Thyroid gland (tissue), 4 donors: ENCODE measurements around the gene PRAME. TPM values are rescaled to one million over a fixed set of nuclear protein-coding genes. Genes with fewer than 3 reads are reported as not detected.
"Not testable (repeated sequence)": the region's sequence is repeated elsewhere in the genome, so short reads cannot be mapped to it uniquely, and the experiment has no call there.

Source experiments
- DNase-seq, 2 donors: peaks; one replicate each; pipeline ENCODE4 v3.0.0-alpha.2; 2019
- H3K27ac ChIP-seq, 3 donors: fragments of 200-600 bp; sonication (generic); 1 replicate in 2 of 3; 2 replicates in 1 of 3; pipeline ENCODE4 v1.5.1; 2016 to 2019; ENCODE audit warnings: mild to moderate bottlenecking in 1 of 3, moderate library complexity in 1 of 3
- H3K27me3 ChIP-seq: fragments of 200-600 bp; sonication (generic); one replicate; pipeline ENCODE4 v1.5.1; 2019
- H3K36me3 ChIP-seq, 2 donors: fragments of 200-600 bp; sonication (generic); one replicate each; pipeline ENCODE4 v1.5.1; 2016 to 2019
- H3K4me1 ChIP-seq, 2 donors: fragments of 200-600 bp; sonication (generic); one replicate each; pipeline ENCODE4 v1.5.1; 2017 to 2019
- H3K4me3 ChIP-seq, 3 donors: fragments of 200-600 bp; sonication (generic); replicated peaks in 1 of 3; 1 replicate in 2 of 3; 2 replicates in 1 of 3; pipeline ENCODE4 v1.5.1; 2016; ENCODE audit warnings: mild to moderate bottlenecking in 1 of 3
- H3K9me3 ChIP-seq: fragments of 200-600 bp; sonication (generic); one replicate; pipeline ENCODE4 v1.5.1; 2017
- CTCF ChIP-seq, 6 experiments: fragments of 200-600 bp in 3 of 6; fragments of 450-650 bp in 3 of 6; sonication (generic) in 3 of 6; IDR thresholded peaks; one replicate each; pipeline ENCODE4 v1.5.1; 2016 to 2019; ENCODE audit warnings: antibody characterized with exemption in 6 of 6, mild to moderate bottlenecking in 2 of 6, inconsistent platforms in 1 of 6, moderate library complexity in 1 of 6
- POLR2A ChIP-seq, 2 donors: fragments of 450-650 bp; IDR thresholded peaks; one replicate each; pipeline ENCODE4 v1.6.1; 2017; ENCODE audit warnings: antibody characterized with exemption in 2 of 2, mild to moderate bottlenecking in 2 of 2, moderate library complexity in 1 of 2
- WGBS, 2 donors: methylation state at CpG; one replicate each; pipeline ENCODE4 v1.1.5; 2017; 5-methylcytosine and 5-hydroxymethylcytosine counted together
- intact Hi-C: fragments of 100-400 bp; cut with DNase I; formaldehyde crosslinking; loops from one replicate; pipeline ENCODE4 v1.15.1; 2023
- total RNA-seq, 4 donors: library from RNA; depleted of rRNA; stranded (reverse); fragments of >200 nt; gene quantifications; one replicate each; pipeline ENCODE4 v1.2.3, GENCODE V29; 2016

The PRAME gene
- total RNA-seq, 4 donors from 2014 or later = 0.45 to 0.67 TPM; not detected in 2

GRCh38 chr22:22588485-22589164 lies 29.6 kb upstream of the PRAME start:
- no peak for TF ChIP-seq CTCF (IDR thresholded peaks at IDR 0.05)
- no peak for TF ChIP-seq POLR2A (IDR thresholded peaks at IDR 0.05)
- H3K4me3 ChIP-seq = no peak overlapping the region
- no peaks in the 10 kb centered on the region for H3K9me3 ChIP-seq
- no peak for DNase-seq
- 75 to 76% methylated on average over 12 of the region's 12 CpGs for WGBS, 2 donors
- no peaks in the 10 kb centered on the region for H3K27me3 ChIP-seq
- H3K36me3 ChIP-seq = no peaks in the 10 kb centered on the region
- H3K27ac ChIP-seq = no peak overlapping the region
- H3K4me1 ChIP-seq = no peaks in the 10 kb centered on the region
- intact Hi-C loops = no loop called here

- H3K27me3 ChIP-seq = no peaks in the 10 kb centered on the region
- 90 to 98% methylated on average over 3 of the region's 3 CpGs for WGBS, 2 donors
- no peak overlapping the region for H3K4me3 ChIP-seq
- DNase-seq = no peak
- intact Hi-C loops = no loop called here
- no peak overlapping the region for H3K27ac ChIP-seq
- no peaks in the 10 kb centered on the region for H3K4me1 ChIP-seq
- no peaks in the 10 kb centered on the region for H3K36me3 ChIP-seq
- TF ChIP-seq CTCF (IDR thresholded peaks at IDR 0.05) = no peak
- TF ChIP-seq POLR2A (IDR thresholded peaks at IDR 0.05) = no peak
- H3K9me3 ChIP-seq = no peaks in the 10 kb centered on the region
Measured at GRCh38 chr22:22587577-22588188, 28.6 kb upstream of the PRAME start.

- H3K4me1 ChIP-seq = no peaks in the 10 kb centered on the region
- 91 to 93% methylated on average over 3 of the region's 3 CpGs for WGBS, 2 donors
- intact Hi-C loops = no loop called here
- H3K4me3 ChIP-seq = no peak overlapping the region
- no peaks in the 10 kb centered on the region for H3K36me3 ChIP-seq
- no peak overlapping the region for H3K27ac ChIP-seq
- DNase-seq = no peak
- H3K27me3 ChIP-seq = no peaks in the 10 kb centered on the region
- TF ChIP-seq CTCF (IDR thresholded peaks at IDR 0.05) = no peak
- no peak for TF ChIP-seq POLR2A (IDR thresholded peaks at IDR 0.05)
- no peaks in the 10 kb centered on the region for H3K9me3 ChIP-seq
Measured at GRCh38 chr22:22584722-22585121, 25.7 kb upstream of the PRAME start.

GRCh38 chr22:22583030-22583429 lies 24.0 kb upstream of the PRAME start:
- Histone ChIP-seq H3K4me3 (no peak overlapping the region), H3K9me3 (no peaks in the 10 kb centered on the region), H3K36me3 (no peaks in the 10 kb centered on the region), H3K4me1 (no peaks in the 10 kb centered on the region), H3K27ac (no peak overlapping the region), H3K27me3 (no peaks in the 10 kb centered on the region)
- 90 to 95% methylated on average over 1 of the region's 1 CpG for WGBS, 2 donors
- intact Hi-C loops = no loop called here
- no peak for DNase-seq
- no peak for TF ChIP-seq POLR2A (IDR thresholded peaks at IDR 0.05)
- no peak for TF ChIP-seq CTCF (IDR thresholded peaks at IDR 0.05)

GRCh38 chr22:22581524-22581923 lies 22.5 kb upstream of the PRAME start:
- H3K27me3 ChIP-seq, H3K36me3 ChIP-seq, H3K27ac ChIP-seq, H3K9me3 ChIP-seq, intact Hi-C loops, DNase-seq, H3K4me3 ChIP-seq, H3K4me1 ChIP-seq: not testable (repeated sequence)
- 85 to 86% methylated on average over 13 of the region's 13 CpGs for WGBS, 2 donors
